HFFc6 (cell line): Measurements from ENCODE around the gene NEK5. TPM values are rescaled to one million over a fixed set of nuclear protein-coding genes. Genes with fewer than 3 reads are reported as not detected.

ENCODE experiments used
- DNase-seq: peaks from one replicate; pipeline ENCODE4 v3.0.0-alpha.2; 2018
- H3K27ac Mint-ChIP-seq: 2 replicates; pipeline ENCODE4 v1.8.0; 2020; ENCODE audit warnings: mild to moderate bottlenecking, mixed read lengths
- H3K27me3 Mint-ChIP-seq: 2 replicates; pipeline ENCODE4 v1.8.0; 2021; ENCODE audit warnings: mild to moderate bottlenecking, moderate library complexity, mixed read lengths; ENCODE audit not compliant: insufficient read depth
- H3K36me3 Mint-ChIP-seq: 2 replicates; pipeline ENCODE4 v1.8.0; 2021; ENCODE audit warnings: low read depth, mixed read lengths
- H3K4me1 Mint-ChIP-seq: 2 replicates; pipeline ENCODE4 v1.8.0; 2020; ENCODE audit warnings: low read depth, mixed read lengths
- H3K4me3 Mint-ChIP-seq: 2 replicates; pipeline ENCODE4 v1.8.0; 2020; ENCODE audit warnings: mild to moderate bottlenecking, moderate library complexity, mixed read lengths
- H3K9me3 Mint-ChIP-seq: 2 replicates; pipeline ENCODE4 v1.8.0; 2020; ENCODE audit warnings: mild to moderate bottlenecking, mixed read lengths
- total RNA-seq, 6 experiments: library from RNA; stranded (reverse); fragmentation: NEBNext Ultra II Directional; extraction: Animal tissue kit (Norgen Biotek cat#: 25700); gene quantifications; 2 replicates in 1 of 6; 3 replicates in 5 of 6; pipeline ENCODE4 v1.2.3, GENCODE V29; 2021
- TF ChIP-seq, protein P1 (sequence below): fragments of 200-600 bp; sonication (generic); IDR thresholded peaks from 2 replicates; pipeline ENCODE4 v1.5.0; 2021; ENCODE audit warnings: antibody characterized with exemption, mild to moderate bottlenecking

Gene NEK5
- total RNA-seq, 6 experiments from 2014 or later = not detected

DNA sequence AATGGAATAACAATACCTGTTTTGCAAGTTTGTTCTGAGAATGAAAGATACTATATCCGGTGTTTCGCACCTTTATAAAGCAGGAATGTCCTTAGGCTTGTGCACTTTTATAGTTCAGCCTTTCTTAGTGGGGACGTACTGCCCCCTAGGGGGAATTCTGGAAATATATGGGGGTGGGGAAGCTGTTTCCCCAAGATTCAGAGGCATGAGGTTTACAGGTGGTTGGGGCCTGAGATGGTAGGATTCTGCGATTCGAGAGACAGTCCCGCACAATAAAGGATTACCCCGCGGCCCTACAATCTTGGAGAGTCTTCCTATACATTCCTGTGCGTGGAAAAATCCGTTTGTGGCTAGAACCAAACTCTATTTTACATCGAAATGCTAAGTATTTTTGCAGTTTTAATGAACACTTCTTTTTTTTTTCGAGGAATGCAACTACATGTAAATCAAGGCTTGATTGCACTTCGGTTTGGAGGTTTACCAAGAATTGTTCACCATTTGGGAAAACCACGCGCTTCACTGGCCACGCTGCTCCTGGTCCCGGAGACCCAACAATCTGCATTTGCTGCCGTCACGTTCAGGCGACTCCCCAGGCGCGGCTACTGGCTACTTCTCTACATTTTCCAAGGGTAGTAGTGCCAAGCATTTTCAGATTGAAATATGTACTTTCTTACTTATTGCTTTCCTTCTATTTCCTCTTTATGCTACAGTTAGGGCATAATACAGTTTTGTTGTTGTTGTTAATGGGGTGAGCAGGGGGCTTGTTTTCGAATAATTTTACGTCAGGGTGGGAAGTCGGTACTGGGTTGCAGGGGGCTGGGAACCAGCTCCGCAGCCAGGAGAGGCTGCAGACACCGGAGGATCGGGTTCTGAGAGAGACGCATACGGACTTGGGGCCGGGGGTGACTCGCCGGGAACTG, 830 bp downstream of the NEK5 start:
- peak overlapping the region; percentile 89 for H3K4me3 Mint-ChIP-seq
- no peak overlapping the region for H3K27ac Mint-ChIP-seq
- peak; percentile 41 for DNase-seq
- H3K9me3 Mint-ChIP-seq = no peaks in the 10 kb centered on the region
- peaks cover 9% of the 10 kb centered on the region for H3K27me3 Mint-ChIP-seq
- TF ChIP-seq, protein P1, sequence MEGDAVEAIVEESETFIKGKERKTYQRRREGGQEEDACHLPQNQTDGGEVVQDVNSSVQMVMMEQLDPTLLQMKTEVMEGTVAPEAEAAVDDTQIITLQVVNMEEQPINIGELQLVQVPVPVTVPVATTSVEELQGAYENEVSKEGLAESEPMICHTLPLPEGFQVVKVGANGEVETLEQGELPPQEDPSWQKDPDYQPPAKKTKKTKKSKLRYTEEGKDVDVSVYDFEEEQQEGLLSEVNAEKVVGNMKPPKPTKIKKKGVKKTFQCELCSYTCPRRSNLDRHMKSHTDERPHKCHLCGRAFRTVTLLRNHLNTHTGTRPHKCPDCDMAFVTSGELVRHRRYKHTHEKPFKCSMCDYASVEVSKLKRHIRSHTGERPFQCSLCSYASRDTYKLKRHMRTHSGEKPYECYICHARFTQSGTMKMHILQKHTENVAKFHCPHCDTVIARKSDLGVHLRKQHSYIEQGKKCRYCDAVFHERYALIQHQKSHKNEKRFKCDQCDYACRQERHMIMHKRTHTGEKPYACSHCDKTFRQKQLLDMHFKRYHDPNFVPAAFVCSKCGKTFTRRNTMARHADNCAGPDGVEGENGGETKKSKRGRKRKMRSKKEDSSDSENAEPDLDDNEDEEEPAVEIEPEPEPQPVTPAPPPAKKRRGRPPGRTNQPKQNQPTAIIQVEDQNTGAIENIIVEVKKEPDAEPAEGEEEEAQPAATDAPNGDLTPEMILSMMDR = peak; percentile 90
- H3K4me1 Mint-ChIP-seq = peaks cover 12% of the 10 kb centered on the region; the same call in 1 of the 2 replicates
- H3K36me3 Mint-ChIP-seq = peaks cover 16% of the 10 kb centered on the region

DNA sequence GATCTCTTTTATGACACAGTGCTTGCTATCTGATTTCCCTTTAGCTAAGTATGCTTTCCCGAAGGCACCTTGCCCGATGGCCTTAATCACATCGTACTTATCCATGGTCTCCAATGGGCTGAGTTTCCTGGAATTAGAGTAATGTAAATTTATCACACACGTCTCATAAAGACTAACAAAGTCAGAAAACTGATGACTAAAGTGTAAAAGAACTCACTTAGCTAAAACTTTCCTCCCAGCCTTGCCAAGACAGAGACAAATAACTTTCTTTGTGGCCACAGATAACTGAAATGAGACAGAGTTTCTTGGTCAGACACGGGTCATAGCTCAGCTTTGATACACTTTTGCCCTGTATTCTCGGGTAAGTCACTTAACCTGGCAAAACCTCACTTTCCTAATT, 1.5 kb downstream of the NEK5 start:
- DNase-seq = no peak
- Mint-ChIP-seq H3K27ac (no peak overlapping the region), H3K9me3 (no peaks in the 10 kb centered on the region), H3K36me3 (peaks cover 16% of the 10 kb centered on the region), H3K4me1 (peaks cover 12% of the 10 kb centered on the region; the same call in 1 of the 2 replicates), H3K27me3 (peaks cover 9% of the 10 kb centered on the region), H3K4me3 (no peak overlapping the region)
- TF ChIP-seq, protein P1 = no peak

DNA sequence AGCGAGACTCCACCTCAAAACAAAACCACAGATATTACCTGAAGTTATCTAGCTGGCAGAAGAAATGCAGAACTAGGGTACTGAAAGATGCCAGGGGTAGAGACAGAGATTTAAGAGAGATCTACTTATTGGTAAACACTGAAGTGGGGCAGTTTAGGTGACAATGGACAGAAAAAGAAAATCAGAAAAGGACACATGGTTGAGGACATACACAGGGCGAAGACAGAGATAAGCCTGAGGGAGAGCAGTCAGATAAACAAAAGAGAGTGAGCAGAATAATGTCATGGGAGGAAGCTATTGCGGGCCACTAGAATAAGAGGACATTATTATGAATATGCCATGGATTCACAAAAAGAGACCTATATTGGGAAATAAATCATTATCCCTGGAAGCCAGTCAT, 3.3 kb downstream of the NEK5 start:
- no peaks in the 10 kb centered on the region for H3K9me3 Mint-ChIP-seq
- no peak overlapping the region for H3K27ac Mint-ChIP-seq
- H3K4me3 Mint-ChIP-seq = no peak overlapping the region
- no peaks in the 10 kb centered on the region; the same call in 1 of the 2 replicates for H3K36me3 Mint-ChIP-seq
- TF ChIP-seq, protein P1 = no peak
- peaks cover 9% of the 10 kb centered on the region for H3K27me3 Mint-ChIP-seq
- DNase-seq = no peak
- peaks cover 12% of the 10 kb centered on the region; the same call in 1 of the 2 replicates for H3K4me1 Mint-ChIP-seq

DNA sequence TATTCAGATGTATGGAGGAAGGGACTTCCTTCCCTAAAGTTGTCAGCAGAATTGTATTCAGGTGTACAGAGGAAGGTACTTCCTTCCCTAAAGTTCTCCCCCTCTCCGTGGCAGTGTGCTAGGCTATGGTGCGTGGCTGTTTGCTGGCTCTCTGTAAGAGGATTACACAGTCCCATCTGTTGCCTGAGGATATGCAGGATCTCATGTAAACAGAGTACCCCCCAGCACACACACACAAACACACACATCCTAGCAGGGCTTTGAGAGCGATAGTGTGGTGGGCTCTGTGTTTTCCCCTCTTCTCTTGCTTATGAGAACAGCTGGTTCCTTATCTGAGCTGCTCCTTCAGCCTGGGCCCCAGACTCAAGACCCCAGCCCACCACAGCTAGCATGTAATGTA, 10.3 kb downstream of the NEK5 start:
- Mint-ChIP-seq H3K27me3 (peaks cover 13% of the 10 kb centered on the region), H3K9me3 (no peaks in the 10 kb centered on the region), H3K27ac (no peak overlapping the region), H3K36me3 (no peaks in the 10 kb centered on the region), H3K4me3 (no peak overlapping the region), H3K4me1 (no peaks in the 10 kb centered on the region)
- TF ChIP-seq, protein P1 = no peak
- DNase-seq = no peak

DNA sequence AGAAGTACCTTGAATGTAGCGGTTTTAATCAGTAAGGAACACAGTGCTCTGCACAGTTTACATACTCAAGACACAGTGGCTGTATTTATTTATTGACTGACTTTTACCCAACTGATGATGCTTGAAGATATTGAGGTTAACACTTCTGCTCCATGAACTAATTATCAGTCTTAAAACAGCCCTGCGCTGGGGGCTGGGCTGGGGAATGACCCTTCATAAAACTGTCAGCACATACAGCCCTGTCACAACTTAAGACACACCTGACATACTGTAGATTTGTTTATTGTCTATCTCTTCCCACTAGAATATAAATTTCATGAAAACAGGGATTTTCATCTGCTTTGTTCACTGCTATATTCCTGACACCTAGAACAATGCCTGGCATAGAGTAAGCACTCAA, 10.8 kb downstream of the NEK5 start:
- H3K4me3 Mint-ChIP-seq = no peak overlapping the region
- no peaks in the 10 kb centered on the region for H3K4me1 Mint-ChIP-seq
- peaks cover 13% of the 10 kb centered on the region for H3K27me3 Mint-ChIP-seq
- DNase-seq = no peak
- H3K27ac Mint-ChIP-seq = no peak overlapping the region
- no peaks in the 10 kb centered on the region for H3K36me3 Mint-ChIP-seq
- TF ChIP-seq, protein P1 = no peak
- no peaks in the 10 kb centered on the region for H3K9me3 Mint-ChIP-seq
